ENCODE results near the gene MYL12B. TPM values are rescaled to one million over a fixed set of nuclear protein-coding genes. Genes with fewer than 3 reads are reported as not detected.
"Not testable (repeated sequence)": the region's sequence is repeated elsewhere in the genome, so short reads cannot be mapped to it uniquely, and the experiment has no call there.

MYL12B gene
- 564 and 607 TPM in 2 replicates for total RNA-seq (2014; rRNA removed; shearing (Covaris generic))

DNA sequence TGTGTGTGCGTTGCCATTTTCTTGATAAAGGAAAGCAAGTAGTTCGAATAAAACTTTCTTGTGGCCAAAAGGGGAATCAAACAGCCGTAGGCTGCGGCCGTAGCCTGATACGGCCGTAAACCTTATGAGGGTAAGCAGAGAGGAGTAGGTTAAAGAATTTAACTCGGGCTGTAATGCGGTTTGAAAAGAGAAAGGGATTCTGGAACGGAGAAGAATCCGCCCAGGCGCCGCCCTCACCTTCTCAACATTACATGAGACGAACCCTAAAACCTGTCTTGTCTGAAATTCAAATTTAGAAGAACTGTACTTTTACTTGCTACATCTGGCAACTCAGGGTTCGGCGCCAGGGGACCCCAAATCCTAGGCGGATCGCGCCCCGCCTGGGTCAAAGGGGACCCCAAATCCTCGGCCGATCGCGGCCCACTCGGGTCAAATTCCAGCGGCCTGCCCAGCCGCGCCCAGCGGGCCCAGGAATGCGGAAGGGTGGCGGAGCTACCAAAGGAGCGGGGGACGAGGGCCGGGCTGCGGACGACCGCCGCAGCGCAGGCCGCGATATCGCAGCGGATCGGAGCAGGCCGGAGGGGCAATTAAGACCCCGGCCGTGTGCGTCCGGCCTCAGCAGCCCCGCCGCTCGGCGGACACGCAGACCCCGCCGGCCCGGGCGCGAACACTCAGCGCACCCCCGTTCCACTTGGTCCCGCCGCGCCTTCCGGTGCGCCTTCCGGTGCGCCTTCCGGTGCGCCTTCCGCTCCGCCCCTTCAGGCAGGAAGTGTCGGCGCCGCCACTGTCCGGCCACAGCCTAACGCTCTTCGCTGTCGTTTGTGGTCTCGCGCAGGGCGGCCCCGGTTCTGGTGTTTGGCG is at the start of gene MYL12B:
Gene MYL12B (plus strand): TSS at position 761 of the 861 bp plus-strand sequence. CDS start 10,766 bp downstream, outside the sequence.
- DNase-seq (ENCODE audit: low read depth) = peak; percentile 81

DNA sequence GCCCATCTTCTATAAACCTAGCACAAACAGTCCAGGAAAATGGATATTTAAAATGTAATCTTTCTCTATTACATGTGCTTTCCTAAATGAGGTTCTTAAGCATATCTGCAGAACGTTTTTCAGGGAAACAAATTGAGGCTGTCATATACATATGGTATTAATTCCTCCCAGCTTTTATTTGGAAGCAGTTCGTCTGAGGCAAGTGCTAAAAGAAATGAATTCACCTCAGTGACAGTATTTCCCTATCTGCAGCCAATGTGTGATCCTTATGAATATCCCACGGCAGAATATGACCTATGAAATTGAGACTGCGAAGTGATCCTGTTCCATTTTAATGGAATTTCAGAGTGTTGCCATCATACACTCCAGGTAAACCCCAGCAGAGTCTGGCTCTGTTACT is 49.3 kb upstream of the MYL12B start:
- no peak for DNase-seq (ENCODE audit: low read depth)

DNA sequence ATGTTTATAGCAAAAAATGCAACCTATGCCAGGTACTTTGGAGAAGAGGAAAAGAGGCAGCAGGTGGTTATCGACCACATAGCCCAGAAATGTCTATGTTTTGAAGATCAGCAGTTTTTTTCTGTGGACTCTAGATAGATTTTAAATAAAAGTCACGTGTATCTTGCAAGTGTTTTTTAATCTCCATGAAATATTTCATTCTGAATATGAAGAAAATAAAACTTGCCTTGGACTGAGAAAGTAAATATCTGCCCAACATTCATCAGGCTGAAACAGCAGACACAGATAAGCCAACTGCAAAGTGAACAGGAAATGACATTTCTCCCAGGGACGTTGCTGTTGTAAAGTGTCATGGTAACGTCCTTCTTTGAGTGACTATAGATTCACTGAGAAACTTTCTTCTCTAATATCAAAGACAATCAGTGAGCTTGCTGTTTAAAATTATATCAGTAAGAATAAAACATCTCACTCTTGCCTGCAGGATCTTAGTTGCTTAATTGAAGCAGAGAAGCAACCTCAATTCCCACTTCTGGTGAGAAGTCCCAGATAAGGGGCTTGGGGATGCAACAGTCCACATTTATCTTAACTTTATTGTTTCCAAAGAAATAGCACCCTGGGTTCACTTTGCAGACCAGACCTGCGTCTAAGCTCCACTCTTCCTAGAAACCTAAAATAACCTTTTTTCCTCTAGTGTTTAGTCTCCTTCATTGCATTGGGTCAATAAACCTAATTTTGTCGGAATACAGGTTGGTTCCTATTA is 48.5 kb upstream of the MYL12B start:
- DNase-seq (ENCODE audit: low read depth) = no peak

DNA sequence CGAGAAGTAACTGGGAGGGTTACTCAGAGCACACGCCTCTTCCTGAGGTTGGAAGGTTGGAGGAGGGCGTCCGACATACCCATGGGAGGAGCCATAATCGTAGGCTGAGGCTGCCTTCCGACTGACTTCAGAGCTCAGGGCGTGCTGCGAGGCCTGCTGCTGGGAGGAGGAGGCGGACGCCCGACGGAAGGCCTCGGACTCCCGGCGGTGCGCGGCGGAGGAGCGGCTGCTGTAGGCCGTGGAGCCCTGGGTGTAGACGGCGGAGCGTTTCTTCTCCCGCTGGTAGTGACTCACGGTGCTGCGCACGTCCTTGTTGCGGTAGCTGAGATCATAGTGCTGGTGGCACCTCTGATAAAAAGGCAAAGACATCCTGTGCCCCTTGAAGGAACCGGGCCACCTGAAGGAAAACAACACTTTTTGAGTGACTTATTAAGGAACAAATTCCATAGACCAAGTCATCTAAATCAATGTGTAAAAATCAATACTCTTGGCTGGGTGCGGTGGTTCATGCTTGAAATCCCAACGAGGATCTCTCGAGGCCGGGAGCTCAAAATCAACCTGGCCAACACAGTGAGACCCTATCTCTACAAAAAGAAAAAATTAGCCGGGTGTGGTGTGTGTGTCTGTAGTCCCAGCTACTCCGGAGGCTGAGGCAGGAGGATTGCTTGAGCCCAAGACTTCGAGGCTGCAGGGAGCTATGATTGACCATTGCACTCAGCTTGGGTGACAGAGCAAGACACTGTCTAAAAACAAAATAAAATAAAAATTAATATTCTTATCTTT is 46.9 kb upstream of the MYL12B start:
- DNase-seq (ENCODE audit: low read depth) = no peak

DNA sequence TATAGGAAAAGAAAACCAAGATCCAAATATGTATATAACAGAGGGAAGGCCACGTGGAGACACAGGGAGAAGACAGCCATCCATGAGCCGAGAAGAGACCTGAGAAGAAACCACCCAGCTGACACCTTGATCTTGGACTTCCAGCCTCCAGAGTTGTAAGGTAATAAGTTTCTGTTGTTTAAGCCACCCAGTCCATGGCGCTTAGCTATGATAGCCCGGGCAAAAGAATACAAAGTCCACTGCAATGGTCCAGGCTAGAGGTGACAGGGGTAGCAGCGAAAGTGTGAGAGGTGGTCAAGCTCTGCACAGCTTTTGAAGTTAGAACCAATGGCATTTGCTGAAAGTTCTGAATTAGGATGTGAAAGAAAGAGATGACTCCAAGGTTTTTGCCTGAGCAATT is 44.9 kb upstream of the MYL12B start:
- no peak for DNase-seq (ENCODE audit: low read depth)

DNA sequence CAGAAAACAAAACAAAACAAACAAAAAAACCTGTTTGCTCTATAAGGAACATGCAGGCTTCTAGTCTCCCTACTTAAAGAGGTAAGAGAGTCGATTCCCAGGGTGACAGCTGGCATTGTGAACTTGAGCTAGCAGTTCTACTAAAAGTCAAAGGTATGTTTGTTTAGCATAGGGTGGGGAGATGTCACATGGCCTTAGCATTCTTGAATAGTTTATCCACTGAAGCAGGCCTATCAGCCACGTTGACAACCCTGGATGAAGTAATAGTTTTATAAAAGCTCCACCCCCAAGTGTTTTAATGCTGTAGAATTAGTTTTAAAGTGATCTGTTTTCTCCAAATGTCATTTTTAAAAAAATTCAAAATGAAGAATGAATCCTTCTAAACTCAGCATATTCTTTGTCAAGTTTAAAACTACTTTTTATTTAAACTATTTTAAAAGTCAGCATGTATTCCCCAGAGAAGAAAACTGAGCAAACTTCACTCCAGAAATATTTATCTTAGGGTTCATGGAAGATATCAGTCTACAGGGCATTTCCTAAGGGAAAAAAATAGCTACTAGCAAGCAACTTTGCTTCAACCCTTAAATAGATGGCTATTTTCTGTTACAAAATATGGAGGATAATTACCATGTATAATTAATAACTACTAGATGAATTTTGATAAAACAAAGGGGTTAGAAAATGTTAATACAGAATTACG is 43.8 kb upstream of the MYL12B start:
- DNase-seq (ENCODE audit: low read depth) = no peak

DNA sequence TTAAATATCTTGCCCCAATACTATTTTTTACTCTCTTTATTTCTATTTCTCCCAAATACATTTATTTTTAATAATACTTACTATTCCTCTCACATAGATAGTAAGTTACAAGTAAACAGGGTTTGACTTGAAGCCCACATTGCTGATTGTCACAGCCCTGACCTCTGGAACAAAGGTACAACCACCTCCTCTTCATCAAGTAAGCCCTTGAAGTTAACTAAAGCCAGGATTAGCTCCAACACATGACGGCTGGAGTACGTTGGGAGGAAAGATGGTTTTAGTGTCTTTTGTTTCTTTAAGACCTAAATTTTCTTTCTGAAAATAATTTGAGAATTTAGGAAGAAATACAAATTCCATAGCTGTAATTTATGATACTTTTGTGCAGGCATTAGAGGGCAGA is 43.1 kb upstream of the MYL12B start:
- DNase-seq (ENCODE audit: low read depth) = no peak

DNA sequence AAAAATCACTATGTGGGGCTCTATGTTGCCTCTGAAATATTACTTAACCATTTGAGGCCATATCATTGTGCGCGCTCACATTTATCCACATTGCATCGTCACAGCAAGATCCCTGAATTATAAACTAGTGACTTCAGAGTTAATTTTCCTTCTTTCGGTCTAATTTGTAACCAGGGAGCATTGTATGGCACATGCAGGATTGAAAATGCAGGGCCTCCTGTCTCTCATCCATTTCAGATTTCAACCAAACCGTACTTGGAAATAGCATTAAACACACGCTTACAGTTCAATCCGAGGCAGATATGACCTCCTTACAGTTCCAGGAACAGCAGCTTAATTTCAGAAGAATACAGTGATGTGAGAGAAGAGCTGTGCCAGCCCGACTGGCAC is 42.7 kb upstream of the MYL12B start:
- DNase-seq (ENCODE audit: low read depth) = no peak

DNA sequence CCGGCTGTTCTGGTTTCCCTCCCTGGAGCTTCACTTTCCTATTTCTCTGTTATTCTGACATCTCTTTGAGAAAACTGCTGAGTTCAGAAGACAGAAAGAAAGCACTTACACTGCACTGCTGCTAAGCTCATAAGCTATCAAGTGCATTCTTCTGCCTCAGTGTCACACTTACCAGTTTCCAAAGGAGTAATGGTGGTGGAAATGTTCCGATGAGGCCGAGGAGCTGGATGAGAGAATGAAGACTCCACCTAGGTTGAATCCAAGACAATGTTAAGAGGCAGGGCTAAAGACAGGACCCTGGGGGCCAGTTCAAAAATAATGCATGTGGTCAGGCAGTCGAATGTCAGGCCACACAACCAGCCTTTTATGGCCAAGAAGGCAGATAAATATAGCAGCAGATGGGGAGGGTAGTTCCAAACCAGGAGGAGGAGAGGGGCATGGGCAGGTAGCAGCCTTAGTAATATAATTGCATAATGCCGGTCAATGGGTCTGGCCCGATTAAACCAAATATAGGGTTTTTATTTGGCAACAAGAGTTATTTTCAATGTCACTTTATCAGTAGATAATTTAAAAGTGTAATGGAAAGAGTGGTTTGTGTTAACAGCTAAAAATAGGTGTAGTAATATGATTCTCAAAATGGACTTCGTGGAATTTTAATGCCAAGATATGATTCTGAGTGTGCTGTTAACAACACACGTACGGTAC is 42.1 kb upstream of the MYL12B start, which contains the start of gene MYOM1:
Gene MYOM1 (minus strand): TSS at position 338 of the 705 bp plus-strand sequence. CDS start 4,745 bp downstream, outside the sequence.
- no peak for DNase-seq (ENCODE audit: low read depth)

DNA sequence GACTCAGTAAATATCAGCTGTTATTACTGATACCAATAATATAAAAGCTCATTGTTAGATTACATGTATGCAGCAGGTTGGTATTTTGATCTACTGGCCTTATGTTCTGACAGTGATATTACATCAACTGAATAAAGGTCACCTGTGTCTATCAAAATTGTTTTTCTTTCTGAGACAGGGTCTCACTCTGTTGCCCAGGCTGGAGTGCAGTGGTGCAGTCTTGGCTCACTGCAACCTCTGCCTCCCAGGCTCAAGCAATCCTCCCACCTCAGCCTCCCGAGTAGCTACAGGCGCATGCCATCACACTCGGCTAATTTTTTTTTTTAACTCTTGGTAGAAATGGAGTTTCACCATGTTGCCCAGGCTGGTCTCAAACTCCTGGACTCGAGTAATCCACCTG is 41.1 kb upstream of the MYL12B start:
- DNase-seq (ENCODE audit: low read depth) = not testable (repeated sequence)

DNA sequence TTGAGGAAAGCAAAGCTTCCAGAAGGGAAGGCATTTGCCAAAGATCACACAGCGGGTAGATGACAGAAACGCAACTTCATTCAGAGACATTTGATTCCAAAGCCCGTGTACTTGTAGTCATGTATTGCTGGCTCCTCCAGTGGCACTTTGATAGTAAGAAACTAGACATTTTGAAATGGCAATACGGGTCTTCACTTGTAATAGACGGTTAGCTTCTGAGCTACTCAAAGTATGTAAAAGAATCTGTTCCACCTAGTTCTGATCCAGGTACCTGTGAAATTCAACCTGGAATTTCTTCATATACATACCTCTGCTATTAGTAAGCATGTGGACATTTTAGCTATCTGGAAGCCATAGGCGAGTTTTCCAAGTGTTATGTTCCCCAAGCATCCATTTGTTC is 40.4 kb upstream of the MYL12B start:
- no peak for DNase-seq (ENCODE audit: low read depth)

DNA sequence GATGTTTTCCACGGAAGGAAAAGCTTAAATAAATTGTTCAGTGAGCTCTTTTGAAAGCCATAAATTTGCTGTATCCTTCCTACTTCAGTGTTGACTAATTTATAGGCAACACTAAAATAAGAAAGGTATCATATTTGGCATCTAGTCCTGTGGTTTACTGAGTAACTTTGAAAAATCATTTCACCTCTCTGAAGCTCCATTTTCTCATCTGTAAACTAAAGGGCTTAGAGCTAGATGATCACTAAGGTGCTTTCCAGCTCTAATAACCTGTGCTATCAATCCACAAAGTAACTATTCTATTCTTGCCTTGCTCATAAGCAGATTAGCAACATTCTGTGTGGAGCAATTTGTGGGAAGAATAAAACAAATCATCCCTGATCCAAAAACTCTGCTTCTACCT is 38.6 kb upstream of the MYL12B start:
- DNase-seq (ENCODE audit: low read depth) = no peak

DNA sequence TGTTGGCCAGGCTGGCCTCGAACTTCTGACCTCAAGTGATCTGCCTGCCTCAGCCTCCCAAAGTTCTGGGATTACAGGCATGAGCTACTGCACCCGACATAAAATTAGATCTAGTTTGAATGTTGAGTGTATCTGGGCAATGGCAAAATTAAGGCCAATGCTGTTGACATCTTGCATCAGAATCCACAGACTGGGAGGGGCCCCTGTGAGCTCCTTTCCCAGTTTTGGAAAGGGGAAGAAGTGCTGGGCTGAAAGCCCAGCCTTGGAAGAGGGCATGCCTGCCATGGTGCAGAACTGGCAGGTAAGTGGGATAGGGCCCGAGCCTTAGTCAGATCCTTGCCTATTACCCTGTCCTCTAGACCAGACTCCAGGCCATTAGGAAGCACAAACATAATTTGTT is 37.7 kb upstream of the MYL12B start:
- DNase-seq (ENCODE audit: low read depth) = no peak

DNA sequence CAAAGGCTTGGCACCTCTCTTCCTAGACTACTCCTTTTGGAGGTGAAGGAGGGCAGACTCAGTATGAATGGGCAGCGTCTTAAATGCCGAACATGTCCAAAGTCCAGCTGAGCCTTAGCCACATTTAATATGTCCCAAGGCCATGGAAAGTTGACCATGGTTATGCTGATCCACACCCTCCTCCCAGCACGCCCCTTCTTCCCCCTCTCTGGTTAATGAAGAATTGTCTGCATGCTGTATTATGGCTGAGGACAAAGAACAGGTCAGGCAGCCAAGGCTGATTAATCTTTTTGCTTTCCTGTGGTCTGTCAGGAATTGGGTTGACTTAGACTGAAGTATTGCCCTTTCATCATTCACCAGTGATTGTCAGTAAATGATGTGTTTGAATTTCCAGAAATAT is 36.3 kb upstream of the MYL12B start:
- DNase-seq (ENCODE audit: low read depth) = no peak

DNA sequence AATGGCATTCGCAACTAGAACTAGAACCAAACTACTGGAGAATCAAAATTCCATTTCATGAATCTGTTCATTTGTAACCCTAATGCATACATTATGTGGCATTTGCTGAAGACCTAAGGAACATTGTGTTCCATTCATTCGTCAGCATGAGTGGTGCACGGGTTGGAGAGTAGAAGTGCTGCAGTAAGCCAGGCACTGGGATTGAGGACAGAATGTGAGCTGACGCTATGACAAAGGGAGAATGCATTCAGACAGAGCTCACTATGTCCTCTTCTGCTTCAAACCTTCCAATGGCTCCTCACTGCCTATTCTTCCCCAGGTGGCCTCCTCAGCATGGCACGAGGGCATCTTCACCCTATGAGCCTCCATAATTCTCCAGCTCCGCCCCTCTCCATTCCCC is 35.9 kb upstream of the MYL12B start:
- DNase-seq (ENCODE audit: low read depth) = no peak

DNA sequence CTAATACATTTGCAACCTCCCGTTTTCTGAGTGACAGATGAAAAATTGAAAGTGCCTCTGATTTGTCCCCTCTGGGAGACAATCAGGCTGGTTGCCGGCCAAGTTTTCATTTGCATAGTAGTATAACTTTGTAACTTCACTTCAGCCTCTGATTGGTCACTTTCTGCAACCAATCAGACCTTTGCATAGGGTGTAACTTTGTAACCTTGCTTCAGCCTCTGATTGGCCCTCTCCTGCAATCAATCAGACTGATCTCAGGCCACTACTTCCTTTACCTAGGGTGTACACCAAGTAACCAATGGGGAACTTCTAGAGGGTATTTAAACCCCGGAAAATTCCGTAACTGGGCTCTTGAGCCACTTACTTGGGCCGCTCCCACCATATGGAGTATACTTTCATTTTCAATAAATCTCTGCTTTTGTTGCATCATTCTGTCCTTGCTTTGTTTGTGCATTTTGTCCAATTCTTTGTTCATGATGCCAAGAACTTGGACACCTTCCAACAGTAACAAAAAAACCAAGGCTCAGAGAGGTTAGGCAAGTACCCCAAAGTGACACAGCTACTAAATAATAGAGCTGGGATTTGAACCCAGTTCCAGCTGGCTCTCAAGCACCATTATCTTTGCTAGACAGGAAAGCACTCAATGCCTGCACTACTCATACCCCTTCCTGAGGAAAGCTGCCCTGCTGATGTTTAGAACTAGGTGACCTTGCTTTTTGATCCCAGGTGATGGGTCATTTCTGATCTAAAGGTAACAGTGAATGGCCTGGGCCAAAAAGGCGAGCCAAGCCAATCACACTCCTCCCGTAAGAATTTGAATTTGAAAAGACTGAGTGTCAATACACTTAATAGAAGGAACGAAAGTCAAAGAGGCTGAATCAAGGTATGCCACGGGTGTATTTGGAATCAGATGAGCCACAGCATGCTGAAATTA is 31.3 kb upstream of the MYL12B start:
- DNase-seq (ENCODE audit: low read depth) = peak; percentile 42

DNA sequence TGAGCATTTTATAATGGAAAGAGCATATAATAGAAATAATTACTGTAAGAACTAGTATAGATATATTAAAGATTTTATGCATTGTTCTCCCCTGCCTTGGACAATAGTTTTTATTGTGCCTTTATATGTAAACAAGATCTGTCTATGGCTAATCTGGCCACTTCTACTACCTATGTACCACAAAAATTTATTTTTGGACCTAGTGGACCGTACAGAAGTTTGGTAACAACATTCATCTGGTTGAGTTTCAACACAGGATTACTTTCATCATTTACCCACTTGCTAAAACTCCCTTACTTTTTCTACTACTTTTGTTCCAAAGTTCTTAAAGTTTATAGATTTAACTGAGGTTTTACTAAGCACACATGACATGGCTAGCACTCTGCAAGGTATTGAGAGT is 28.9 kb upstream of the MYL12B start:
- no peak for DNase-seq (ENCODE audit: low read depth)

DNA sequence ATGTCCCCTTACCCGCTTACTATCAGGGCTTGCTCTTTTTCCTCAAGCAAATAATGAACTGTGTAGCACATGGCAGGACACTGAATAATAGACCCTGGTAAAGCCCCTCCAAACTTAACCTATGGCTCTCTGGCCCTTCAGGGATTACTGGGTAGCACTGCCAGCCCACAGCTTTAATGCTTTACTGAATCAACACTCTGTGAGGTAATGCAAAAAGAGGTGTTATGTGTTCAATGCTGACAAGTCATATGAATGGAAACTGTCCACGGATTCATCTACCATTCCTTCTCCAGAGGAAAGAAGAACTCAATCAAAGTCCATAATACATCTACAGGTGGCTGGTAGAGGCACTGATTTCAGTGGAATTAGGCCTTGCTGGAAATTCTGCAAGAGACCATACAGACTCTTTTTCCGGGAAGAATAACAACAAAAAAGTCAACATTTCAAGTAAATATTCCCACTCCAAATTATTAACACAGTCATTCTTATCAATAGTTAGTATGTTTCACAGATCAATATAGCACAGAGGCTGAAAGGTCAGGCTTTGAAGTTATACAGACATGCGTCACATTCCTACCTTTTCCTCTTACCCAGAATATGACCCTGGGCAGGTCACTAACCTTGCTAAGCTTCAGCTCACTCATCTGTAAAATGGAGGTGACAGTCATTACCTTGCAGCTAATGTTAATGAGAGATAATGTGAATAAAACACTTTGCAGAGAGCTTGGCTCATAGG is 28.3 kb upstream of the MYL12B start:
- no peak for DNase-seq (ENCODE audit: low read depth)

DNA sequence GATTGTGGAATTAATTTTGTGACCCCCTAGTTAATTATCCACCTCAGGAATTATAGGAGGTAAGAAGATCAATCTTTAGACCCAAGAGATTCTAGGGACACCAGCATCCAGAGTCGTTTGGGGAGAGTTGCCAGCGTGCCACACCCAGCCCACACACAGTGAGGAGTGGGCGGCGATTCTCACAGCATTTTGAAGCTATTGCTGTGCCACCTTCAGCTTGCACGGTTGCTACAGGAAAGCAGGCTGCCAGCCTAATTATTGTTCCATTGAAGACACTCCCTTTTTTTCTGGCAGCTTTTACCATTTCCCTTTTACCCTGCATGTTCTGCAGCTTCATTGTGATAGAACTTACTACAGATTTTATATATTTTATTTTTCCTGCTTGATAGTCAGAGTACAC is 27.5 kb upstream of the MYL12B start:
- no peak for DNase-seq (ENCODE audit: low read depth)
